HG02571 (cell line): ENCODE measurements around the gene MICALL2.

Source experiments
- ATAC-seq: cut with Tn5 transposase; IDR thresholded peaks from one replicate; pipeline ENCODE4 v1.9.1; 2021; ENCODE audit warnings: mild to moderate bottlenecking, moderate library complexity; ENCODE audit not compliant: unreplicated experiment

The MICALL2 gene

DNA sequence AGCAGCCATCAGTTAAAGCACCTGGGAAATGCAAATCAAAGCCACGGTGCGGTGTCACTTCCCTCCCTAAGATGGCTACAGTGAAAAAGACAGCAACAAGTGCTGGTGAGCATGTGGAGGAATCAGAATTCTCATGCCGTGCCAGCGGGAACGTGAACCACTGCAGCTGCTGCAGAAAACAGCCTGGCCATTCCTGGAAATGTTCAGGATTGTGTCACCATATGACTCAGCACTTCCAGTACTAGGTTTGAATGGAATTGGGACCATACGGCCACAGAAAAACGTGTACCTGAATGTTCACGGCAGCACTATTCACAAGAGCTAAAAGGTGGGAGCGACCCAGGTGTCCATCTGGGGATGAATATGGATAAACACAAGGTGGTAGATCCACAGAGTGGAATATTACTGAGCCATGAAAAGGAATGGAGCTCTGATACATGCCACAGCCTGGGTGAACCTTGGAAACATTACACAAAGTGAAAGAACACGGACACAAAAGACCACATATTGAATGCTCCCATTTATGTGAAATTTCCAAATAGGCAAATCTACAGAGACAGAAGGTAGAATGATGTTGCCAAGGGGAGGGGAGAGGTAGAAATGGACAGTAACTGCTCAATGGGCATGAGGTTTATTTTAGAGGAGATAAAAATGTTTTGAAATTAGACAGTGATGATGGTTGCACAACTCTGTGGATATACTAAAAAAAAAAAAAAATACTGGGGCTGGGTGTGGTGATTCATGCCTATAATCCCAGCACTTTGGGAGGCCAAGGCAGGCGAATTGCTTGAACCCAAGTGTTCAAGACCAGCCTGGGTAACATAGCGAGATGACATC, 61.6 kb downstream of the MICALL2 start:
- ATAC-seq, result no peak

DNA sequence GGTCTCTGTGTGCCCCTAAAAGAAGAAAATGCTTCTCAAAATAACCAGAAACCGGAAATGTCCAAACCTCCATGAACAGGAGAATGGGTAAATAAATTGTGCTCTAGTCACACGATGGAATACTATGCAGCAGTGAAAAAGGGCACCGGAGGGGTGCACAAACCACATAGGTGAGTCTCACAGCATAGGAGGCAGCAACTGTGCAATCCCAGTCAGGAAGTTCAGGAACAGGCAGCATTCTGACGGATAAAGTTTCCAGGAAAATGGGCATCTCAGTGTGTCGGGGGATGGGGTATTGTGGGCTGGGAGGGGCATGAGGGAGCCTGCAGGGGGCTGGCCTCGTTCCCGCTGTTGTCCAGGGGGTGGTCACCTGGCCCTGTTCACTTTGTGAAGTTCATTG, 63.1 kb downstream of the MICALL2 start:
- ATAC-seq, result no peak

DNA sequence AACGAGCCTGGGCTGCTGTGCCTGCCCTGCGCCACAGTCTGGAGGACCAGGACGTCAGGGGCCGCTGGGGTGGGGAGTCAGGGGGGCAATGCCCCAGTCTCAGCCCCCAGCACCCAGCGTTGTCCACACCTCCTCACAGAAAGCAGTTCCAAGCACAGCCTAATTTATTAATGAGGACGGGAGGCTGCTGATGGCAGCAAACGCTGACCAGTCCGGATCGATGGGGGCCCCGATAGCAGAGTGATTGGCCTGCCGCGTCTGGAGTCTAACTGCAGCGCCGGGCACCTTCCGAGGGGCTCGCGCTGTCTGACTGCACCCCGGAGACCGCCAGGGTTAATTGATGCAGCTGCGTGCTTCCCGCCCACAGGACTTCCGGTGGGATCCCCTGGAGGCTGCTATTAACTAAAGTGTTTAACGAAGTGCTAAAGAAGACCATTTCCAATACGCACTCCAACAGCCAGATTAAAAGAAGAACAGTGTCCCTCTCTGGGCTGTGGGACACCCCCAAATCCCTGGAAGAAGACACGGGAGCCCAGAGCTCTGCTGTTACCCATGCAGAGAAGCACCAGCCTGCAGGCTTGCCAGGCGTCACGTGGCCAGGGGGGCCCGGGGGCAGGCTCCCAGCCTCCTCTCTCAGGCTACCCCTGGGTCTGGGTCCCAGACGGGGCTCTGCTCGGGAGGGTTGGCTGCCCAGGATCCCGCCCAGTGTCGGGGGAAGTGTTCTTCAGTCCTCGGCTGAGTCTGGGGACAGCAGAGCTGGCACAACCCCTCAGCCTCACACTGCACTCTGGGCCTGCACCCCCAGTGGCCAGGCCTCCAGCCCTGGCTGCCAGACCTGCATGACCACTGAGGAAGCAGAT, 63.8 kb downstream of the MICALL2 start:
- no peak for ATAC-seq

DNA sequence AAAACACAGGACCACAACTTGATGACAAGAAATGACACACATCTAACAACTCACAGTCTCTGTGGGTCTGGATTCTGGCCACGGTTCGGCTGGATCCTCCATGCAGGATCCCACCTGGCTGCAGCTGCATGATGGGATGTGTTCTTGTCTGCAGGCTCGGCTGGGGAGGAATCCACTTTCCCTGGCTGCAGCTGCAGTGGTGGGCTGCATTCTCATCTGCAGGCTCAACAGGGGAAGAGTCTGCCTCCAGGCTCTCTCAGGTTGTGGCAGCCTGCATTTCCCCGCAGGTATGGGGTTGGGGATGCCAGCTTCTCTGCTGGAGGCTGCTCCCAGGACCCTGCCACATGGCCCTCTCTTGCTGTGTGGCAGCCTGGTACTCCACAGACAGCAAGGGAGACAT, 64.9 kb downstream of the MICALL2 start:
- ATAC-seq, result no peak

DNA sequence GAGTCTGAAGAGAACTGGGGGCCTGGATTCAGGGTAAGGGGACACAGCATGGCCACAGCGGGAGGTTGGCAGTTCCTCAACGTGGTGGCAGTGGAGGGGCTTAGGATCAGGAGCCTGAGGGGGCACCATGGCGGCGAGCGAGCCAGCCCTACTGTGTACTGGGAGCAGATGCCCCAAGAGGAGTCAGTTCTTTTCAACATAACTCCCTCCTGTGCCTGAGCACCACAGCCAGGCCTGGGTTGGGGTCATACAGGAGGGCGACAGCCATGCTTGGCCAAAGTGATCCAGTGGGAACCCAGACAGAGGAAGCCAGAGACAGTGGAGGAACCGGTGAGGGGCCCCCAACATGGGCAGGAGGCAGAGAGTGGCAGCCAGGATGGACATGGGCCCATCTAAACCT, 65.8 kb downstream of the MICALL2 start:
- no peak for ATAC-seq

DNA sequence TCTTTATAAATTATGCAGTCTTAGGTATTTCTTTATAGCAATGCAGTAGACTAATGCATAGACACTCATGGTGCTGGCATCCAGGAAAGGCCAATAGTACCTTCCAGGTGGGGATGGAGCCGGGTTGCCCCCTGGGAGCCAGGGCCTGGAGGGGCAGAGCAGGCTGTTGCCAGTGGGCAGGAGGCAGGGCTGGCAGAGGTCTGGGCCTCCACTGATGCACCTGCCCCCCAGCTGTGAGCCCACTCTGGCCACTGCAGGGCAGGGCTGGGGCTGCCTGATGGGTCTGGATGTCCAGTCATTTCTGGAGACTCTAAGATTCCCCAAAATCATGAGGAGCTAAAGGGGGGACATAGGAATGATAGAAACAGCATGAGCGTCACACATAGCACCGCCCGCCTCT, 66.7 kb downstream of the MICALL2 start:
- no peak for ATAC-seq

DNA sequence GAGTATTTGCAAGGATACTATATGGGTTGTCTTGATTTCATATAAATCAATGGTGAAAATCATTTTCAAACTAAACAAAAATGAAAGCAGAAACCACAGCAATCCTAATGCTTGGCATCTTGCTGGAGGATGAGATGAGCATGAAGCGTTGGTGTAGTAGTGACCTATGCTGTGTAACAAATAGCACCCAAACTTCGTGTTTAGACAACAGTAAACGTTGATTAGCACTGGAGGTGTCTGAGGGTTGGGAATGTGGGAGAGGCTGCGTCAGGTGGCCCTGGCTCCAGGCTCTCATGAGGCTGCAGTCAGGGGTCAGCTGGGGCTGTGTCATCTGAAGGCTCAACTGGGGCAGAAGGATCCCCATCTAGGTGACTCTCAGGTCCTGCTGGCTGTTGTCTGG, 67.8 kb downstream of the MICALL2 start:
- ATAC-seq, result no peak

DNA sequence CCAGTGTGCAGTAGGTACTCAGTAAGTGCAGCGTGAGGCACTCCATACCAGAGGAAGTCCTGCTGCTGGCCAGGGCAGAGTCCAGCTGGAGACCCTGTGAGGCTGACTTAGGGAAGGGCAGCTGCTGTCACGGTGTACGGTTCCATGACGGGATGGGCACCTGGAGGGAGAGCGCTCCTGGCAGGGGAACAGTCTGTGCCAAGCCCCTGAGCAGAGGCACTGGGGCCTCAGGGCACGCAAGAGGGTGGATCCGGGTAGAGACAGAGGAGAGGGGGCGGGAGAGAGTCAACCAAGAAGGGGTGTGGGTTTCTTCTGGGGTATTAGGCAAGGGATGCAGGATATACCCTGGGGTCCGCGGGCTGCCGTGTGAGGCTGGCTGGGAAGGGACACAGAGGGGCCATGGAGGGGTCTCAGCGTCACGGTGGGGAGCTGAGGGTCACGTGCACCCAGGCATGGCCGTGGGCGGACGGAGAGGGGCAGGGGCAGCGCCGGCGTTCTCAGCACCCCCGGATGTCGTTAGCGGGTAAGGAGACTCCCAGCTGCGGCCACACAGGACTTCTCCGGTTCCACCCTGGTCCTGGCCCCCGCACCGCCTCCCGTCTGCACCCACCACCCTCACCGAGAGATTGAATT, 70.5 kb downstream of the MICALL2 start:
- ATAC-seq, result no peak

DNA sequence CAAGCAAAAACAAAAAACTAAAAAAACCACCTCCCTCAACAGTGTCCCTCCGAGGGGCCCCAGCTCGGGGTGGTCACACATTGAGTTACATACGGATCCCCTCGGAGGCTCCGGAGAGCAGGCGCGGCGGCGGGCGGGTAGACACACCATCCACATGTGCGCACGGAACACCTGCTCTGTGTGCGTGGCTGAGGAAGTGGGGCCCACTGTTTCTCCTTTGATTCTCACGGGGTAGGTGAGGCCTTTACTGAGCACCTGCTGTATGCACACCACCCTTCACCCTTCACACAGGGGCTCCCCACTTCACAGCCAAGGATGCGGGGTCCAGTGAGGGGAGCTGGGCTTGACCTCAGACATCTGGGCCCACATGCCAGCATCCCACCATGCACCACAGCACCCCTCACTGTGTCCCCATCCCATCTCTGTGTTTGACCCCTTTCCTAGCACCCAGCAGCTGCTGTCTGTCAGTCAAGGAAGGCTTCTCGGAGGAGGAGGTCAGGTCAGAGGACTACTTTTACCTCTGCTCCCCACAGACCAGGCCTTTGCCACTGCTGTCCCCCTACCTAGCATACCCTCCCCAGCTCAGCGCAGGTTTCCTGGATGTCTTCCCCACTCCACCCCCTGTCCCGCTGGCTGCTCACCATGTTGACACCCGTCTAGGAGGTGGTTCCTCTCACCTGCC, 71.1 kb downstream of the MICALL2 start:
- no peak for ATAC-seq

DNA sequence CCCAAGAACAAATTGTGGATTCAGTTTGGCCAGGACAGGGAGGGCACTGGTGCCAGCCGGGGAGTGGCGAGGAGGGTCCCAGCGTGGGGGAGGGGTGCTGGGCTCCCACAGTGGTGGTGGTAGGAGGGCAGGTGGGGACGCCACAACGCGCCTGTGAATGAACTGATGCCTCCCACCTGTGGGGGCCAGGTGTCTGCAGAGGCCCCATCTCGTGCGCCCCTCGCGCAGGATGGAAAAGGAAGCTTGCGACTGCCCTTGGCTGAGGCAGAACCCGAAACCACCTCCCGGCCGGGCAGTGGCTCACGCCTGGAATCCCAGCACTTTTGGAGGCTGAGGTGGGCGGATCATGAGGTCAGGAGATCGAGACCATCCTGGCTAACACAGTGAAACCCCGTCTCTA, 72.0 kb downstream of the MICALL2 start:
- no peak for ATAC-seq

DNA sequence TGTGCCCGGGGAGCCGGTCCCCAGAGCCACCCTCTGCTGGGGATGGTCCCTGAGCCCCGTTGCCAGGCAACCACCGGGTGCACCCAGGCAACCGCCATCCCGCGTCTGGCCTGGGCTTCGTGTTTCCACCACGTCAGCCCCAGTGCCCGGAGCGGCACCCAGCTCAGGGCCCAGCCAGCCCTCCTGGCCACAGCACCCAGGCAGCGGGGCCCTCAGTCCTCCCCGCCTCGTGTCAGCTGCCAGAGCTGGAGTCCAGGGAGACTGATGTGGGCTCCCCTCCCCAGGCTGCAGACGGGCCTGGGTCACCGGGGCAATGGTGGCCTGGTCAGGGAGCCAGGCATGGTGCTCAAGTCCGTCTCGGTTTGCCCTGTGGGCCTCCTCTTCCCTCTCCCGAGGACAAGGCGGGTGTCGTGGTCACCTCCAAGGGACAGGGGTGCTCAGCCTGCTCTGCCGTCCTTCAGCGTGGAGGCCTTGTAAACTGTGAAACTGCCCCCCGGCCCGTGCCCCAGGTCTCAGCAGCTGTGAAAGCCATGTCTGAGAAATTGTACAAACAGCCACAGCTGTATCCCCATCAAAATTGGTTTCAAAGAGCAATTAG, 72.5 kb downstream of the MICALL2 start:
- no peak for ATAC-seq

DNA sequence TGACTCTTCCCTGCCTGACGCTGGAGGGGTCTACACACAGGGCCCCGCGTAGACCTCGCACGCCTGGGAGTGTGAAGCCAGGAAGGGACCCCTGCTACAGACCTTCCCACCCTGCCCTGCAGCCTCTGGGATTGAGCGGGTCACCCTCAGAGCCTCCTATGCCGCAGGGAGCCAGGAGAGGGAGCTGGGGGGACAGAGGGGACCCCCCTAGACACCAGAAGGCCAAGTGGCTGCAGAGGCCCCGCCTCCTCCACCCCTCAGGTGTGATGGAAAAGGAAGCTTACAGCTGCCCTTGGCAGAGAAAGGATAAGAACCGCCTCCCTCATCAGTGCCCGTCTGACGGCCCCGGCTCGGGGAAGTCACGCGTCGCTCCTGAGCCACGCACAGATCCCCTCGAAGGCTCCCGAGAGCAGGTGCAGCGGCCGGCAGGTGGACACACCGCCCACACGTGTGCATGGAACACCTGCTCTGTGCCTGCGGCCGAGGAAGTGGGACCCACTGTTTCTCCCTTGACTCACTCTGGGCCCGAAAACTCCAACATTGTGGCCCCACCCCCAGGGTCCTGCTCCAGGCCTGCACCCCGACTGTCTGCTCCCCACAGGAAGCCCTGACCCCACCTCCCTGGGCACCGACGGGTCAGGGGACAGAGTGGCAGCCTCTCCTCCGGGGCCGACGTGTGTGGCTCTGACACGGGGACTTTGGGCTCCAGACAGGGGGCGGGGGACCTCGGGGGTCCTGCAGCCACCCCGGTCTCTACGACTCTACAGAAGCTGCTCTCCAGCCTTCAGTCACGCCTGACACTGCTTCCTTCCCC, 73.3 kb downstream of the MICALL2 start:
- no peak for ATAC-seq

DNA sequence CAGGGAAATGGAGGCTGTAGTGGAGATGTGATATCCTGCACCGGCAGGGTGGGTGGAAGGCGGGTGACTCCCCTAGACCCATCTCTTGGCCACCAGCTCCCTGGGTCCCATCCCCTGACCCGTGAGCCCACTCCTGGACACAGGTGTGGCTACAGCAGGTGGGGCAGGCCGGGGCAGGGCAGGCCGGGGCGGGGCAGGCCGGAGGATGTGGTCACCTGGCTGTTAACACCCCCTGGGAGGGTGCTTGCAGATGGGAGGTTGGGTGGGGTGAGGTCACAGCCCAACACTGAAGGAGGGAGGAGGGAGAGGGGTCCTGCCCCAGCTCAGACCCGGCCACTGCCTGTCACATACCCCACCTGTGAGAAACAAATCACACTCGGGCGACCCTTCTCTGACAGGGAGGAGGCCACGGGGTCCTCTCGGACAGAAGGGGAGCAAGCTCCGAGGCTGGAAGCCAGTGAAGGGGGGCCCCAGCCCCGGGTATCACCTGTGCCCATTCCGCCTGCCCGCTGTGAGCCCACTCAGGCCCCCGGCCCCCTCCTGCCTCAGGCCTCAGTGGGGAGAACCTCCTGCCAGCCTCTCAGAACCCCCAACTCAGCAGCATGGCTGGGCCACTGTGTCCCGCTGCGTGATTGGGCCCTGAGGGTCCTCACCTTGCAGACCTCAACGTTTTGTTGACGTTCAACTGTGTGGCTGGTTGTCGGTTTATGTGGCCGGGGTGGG, 74.0 kb downstream of the MICALL2 start:
- no peak for ATAC-seq
